ENCODE results near the gene DKKL1. TPM values are rescaled to one million over a fixed set of nuclear protein-coding genes. Genes with fewer than 3 reads are reported as not detected.

Gene DKKL1
- total RNA-seq, 2 donors from 2014 or later, result not detected

- no peak for ATAC-seq (replicated peaks in 1 of 2)
- DNase-seq, result no peak
- no peak overlapping the region for H3K4me3 Mint-ChIP-seq
- H3K4me1 Mint-ChIP-seq (ENCODE audit: low read depth), result peaks cover 15% of the 10 kb centered on the region
- peaks cover 3 to 8% of the 10 kb centered on the region in 2 donors for H3K36me3 Mint-ChIP-seq (ENCODE audit: insufficient read depth in 2 of 2)
- H3K27me3 Mint-ChIP-seq (ENCODE audit: low read depth), result no peaks in the 10 kb centered on the region
- no peak overlapping the region for H3K27ac Mint-ChIP-seq
- H3K9me3 Mint-ChIP-seq, result peaks cover 4 to 6% of the 10 kb centered on the region in 2 donors
Measured at GRCh38 chr19:49383599-49383998, 19.9 kb downstream of the DKKL1 start.

DNA sequence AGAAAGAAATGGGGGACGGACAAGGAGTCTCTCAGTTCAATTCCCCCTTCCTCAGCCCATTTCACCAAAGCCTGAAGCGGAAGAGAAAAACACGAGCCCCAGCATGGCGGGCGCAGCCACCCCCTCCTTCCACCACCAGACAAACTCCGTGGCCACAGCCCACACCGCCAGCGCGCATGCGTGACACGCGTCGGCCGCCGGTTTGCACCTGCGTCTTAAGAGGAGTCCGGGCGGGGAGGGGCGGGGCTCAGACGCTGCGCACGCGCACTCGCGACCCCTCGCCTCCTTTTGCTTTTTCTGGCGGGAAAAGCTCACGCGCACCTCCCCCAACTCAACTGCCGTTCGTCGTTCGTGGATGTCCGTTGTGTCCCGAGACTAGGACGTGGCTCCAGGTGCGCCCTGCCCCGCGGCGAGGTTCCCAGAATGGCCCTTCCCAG lies 24.3 kb downstream of the DKKL1 start, which contains the start of gene KASH5:
KASH5 (plus strand) TSS at position 314 of the 437 bp plus-strand sequence. CDS start 2,635 bp downstream, outside the sequence.
- H3K27ac Mint-ChIP-seq, result peak within 1 kb of the TSS; percentile 79

DNA sequence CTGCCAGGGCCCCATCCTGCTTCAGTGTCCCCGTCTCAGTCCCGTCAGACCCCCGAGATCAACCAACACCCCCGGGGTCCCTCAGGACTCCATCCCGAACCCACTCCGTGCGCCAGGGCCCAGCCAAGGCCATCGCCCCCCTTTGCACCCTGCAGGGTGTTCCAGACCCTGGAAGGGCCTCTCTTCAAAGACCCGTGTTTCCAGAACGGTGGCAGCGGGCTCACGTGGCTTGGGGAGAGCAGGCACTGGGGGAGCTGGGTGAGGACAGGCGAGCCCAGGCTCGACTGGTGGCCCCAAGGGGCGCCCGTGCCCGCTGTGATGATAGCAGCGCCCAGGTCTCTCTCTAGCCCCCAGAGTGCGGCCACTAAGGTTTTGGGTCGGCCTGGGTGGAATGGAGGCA lies 25.7 kb downstream of the DKKL1 start:
- DNase-seq, result no peak
- H3K4me1 Mint-ChIP-seq (ENCODE audit: low read depth), result peaks cover 27% of the 10 kb centered on the region
- no peak overlapping the region for H3K27ac Mint-ChIP-seq
- no peaks in the 10 kb centered on the region for H3K36me3 Mint-ChIP-seq (ENCODE audit: insufficient read depth in 2 of 2)
- peaks cover 7% of the 10 kb centered on the region for H3K27me3 Mint-ChIP-seq (ENCODE audit: low read depth)
- ATAC-seq (replicated peaks in 1 of 2), result no peak
- H3K9me3 Mint-ChIP-seq, result no peaks in the 10 kb centered on the region
- H3K4me3 Mint-ChIP-seq, result no peak overlapping the region

More for the DNA sequence above, 24.3 kb downstream of the DKKL1 start, which contains the start of gene KASH5:
- Mint-ChIP-seq H3K4me1 (ENCODE audit: low read depth) (peaks cover 27% of the 10 kb centered on the region), H3K36me3 (ENCODE audit: insufficient read depth in 2 of 2) (no peaks in the 10 kb centered on the region), H3K27me3 (ENCODE audit: low read depth) (peaks cover 7% of the 10 kb centered on the region), H3K9me3 (no peaks in the 10 kb centered on the region), H3K4me3 (peak within 1 kb of the TSS; percentile 46 to 48)
- peak; percentile 67 to 76 for ATAC-seq (replicated peaks in 1 of 2)
- peak; percentile 85 to 91 for DNase-seq

DNA sequence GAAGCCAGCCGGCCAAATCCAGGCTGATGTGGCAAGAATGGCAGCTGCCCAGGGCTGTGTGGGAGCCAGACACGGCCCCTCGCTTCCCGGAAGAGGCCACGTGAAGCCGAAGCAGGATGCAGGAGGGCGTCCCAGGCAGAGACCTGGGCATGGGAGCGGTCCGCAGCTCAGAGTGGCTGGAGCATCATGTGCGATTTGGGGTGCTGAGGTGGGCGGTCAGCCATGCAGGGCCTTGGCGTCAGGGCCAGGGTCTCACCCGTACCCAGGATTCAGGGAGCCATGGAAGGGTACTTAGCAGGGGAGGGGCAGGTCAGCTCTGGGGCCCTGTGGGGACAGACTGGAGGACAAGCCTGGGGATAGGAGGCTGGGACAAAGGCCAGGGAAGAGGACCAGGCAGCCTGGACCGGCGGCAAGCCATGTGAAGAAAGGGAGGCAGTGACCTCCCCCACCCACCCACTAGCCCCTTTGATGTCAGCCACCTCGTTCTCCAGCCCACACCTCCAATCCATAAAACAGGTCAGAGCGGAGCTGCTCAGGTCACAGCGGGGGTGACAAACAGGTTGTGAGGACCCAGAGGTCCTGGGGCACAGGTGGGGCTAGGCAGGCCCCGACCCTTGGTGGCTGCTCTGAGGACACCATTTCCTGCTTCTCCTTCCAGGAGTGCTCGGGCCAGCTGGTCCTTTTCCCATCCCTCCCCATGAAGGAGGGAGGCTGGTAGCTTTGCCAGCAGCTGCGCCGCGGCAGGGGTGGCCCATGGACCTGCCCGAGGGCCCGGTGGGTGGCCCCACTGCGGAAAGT lies 26.7 kb downstream of the DKKL1 start:
- Mint-ChIP-seq H3K4me3 (no peak overlapping the region), H3K27ac (no peak overlapping the region), H3K27me3 (ENCODE audit: low read depth) (peaks cover 7% of the 10 kb centered on the region), H3K9me3 (no peaks in the 10 kb centered on the region), H3K36me3 (ENCODE audit: insufficient read depth in 2 of 2) (no peaks in the 10 kb centered on the region), H3K4me1 (ENCODE audit: low read depth) (peaks cover 27% of the 10 kb centered on the region)
- ATAC-seq (replicated peaks in 1 of 2) (no peak), DNase-seq (no peak)

- no peak for ATAC-seq (replicated peaks in 1 of 2)
- no peak for DNase-seq
- H3K4me3 Mint-ChIP-seq, result no peak overlapping the region
- peaks cover 7% of the 10 kb centered on the region for H3K27me3 Mint-ChIP-seq (ENCODE audit: low read depth)
- H3K4me1 Mint-ChIP-seq (ENCODE audit: low read depth), result peaks cover 27% of the 10 kb centered on the region
- H3K36me3 Mint-ChIP-seq (ENCODE audit: insufficient read depth in 2 of 2), result no peaks in the 10 kb centered on the region
- H3K27ac Mint-ChIP-seq, result no peak overlapping the region
- no peaks in the 10 kb centered on the region for H3K9me3 Mint-ChIP-seq
Measured at GRCh38 chr19:49390929-49391359, 27.3 kb downstream of the DKKL1 start.

- Mint-ChIP-seq H3K4me1 (ENCODE audit: low read depth) (peaks cover 27% of the 10 kb centered on the region), H3K27ac (no peak overlapping the region), H3K4me3 (no peak overlapping the region), H3K9me3 (no peaks in the 10 kb centered on the region), H3K27me3 (ENCODE audit: low read depth) (peaks cover 7% of the 10 kb centered on the region), H3K36me3 (ENCODE audit: insufficient read depth in 2 of 2) (no peaks in the 10 kb centered on the region)
- DNase-seq (peak; percentile 78 to 83), ATAC-seq (replicated peaks in 1 of 2) (peak; percentile 89 to 91)
Measured at GRCh38 chr19:49391581-49392399, 28.1 kb downstream of the DKKL1 start.

- Mint-ChIP-seq H3K9me3 (no peaks in the 10 kb centered on the region), H3K27ac (no peak overlapping the region), H3K4me1 (ENCODE audit: low read depth) (peaks cover 22% of the 10 kb centered on the region), H3K27me3 (ENCODE audit: low read depth) (peaks cover 7% of the 10 kb centered on the region), H3K4me3 (no peak overlapping the region), H3K36me3 (ENCODE audit: insufficient read depth in 2 of 2) (no peaks in the 10 kb centered on the region)
- ATAC-seq (replicated peaks in 1 of 2) (no peak), DNase-seq (no peak)
Measured at GRCh38 chr19:49393881-49394280, 30.2 kb downstream of the DKKL1 start.

- DNase-seq (no peak), ATAC-seq (replicated peaks in 1 of 2) (no peak)
- H3K27me3 Mint-ChIP-seq (ENCODE audit: low read depth), result peaks cover 7% of the 10 kb centered on the region
- H3K4me1 Mint-ChIP-seq (ENCODE audit: low read depth), result peaks cover 24% of the 10 kb centered on the region
- H3K9me3 Mint-ChIP-seq, result no peaks in the 10 kb centered on the region
- H3K36me3 Mint-ChIP-seq (ENCODE audit: insufficient read depth in 2 of 2), result no peaks in the 10 kb centered on the region
- no peak overlapping the region for H3K27ac Mint-ChIP-seq
- H3K4me3 Mint-ChIP-seq, result no peak overlapping the region
Measured at GRCh38 chr19:49395581-49396407, 32.1 kb downstream of the DKKL1 start.

- Mint-ChIP-seq H3K36me3 (ENCODE audit: insufficient read depth in 2 of 2) (no peaks in the 10 kb centered on the region), H3K4me3 (no peak overlapping the region), H3K27me3 (ENCODE audit: low read depth) (peaks cover 4% of the 10 kb centered on the region), H3K4me1 (ENCODE audit: low read depth) (peaks cover 18% of the 10 kb centered on the region), H3K27ac (no peak overlapping the region), H3K9me3 (no peaks in the 10 kb centered on the region)
- DNase-seq (no peak), ATAC-seq (replicated peaks in 1 of 2) (no peak)
Measured at GRCh38 chr19:49396738-49397505, 33.2 kb downstream of the DKKL1 start.

GRCh38 chr19:49398001-49398615 lies 34.4 kb downstream of the DKKL1 start:
- Mint-ChIP-seq H3K4me1 (ENCODE audit: low read depth) (peaks cover 13% of the 10 kb centered on the region), H3K4me3 (peak overlapping the region in 1 of 2 donors; percentile 27), H3K36me3 (ENCODE audit: insufficient read depth in 2 of 2) (no peaks in the 10 kb centered on the region), H3K9me3 (no peaks in the 10 kb centered on the region), H3K27ac (no peak overlapping the region), H3K27me3 (ENCODE audit: low read depth) (no peaks in the 10 kb centered on the region)
- ATAC-seq (replicated peaks in 1 of 2), result no peak
- no peak for DNase-seq

GRCh38 chr19:49398931-49399330 lies 35.3 kb downstream of the DKKL1 start:
- Mint-ChIP-seq H3K4me3 (no peak overlapping the region), H3K27me3 (ENCODE audit: low read depth) (no peaks in the 10 kb centered on the region), H3K9me3 (no peaks in the 10 kb centered on the region), H3K27ac (no peak overlapping the region), H3K36me3 (ENCODE audit: insufficient read depth in 2 of 2) (no peaks in the 10 kb centered on the region), H3K4me1 (ENCODE audit: low read depth) (peaks cover 13% of the 10 kb centered on the region)
- ATAC-seq (replicated peaks in 1 of 2) (no peak), DNase-seq (no peak)

- no peak overlapping the region for H3K4me3 Mint-ChIP-seq
- no peak for ATAC-seq (replicated peaks in 1 of 2)
Measured at GRCh38 chr19:49400029-49400428, 36.4 kb downstream of the DKKL1 start.

More at GRCh38 chr19:49400029-49400428, 36.4 kb downstream of the DKKL1 start:
- no peaks in the 10 kb centered on the region for H3K9me3 Mint-ChIP-seq
- no peaks in the 10 kb centered on the region for H3K36me3 Mint-ChIP-seq (ENCODE audit: insufficient read depth in 2 of 2)
- no peaks in the 10 kb centered on the region for H3K27me3 Mint-ChIP-seq (ENCODE audit: low read depth)
- peaks cover 13% of the 10 kb centered on the region for H3K4me1 Mint-ChIP-seq (ENCODE audit: low read depth)
- no peak overlapping the region for H3K27ac Mint-ChIP-seq
- DNase-seq, result no peak

Measured in activated T-cell treated with anti-CD3 and anti-CD28 coated beads, Interleukin-2, amount 50 U/mL, for 72 hours (primary cell).